A549 (cell line): ENCODE data around the gene USP20. TPM values are rescaled to one million over a fixed set of nuclear protein-coding genes. Genes with fewer than 3 reads are reported as not detected.
A peak's percentile ranks its signal among the peaks of the same experiment; 100 is the strongest.

Experiments
- ATAC-seq, 2 experiments: fragments of 200-7000 bp in 1 of 2; fragments of >200 bp in 1 of 2; cut with Nextera tagmentation in 1 of 2; cut with Tn5 transposase in 1 of 2; 3 replicates each; pipeline versions ENCODE4 v1.8.0 to v1.9.1; 2018 to 2020; ENCODE audit warnings: mild to moderate bottlenecking in 1 of 2, moderate library complexity in 1 of 2
- CTCF ChIA-PET: fragments of 300-600 bp; sonication (Branson Sonifier 250); formaldehyde crosslinking; extraction: SDS; loops from one replicate; lab custom pipeline; 2021; ENCODE audit warnings: antibody characterized with exemption, inconsistent platforms; lab: Yijun Ruan, JAX
- POLR2A ChIA-PET: fragments of 350-600 bp; formaldehyde crosslinking; extraction: SDS; loops from one replicate; lab custom pipeline; 2021; ENCODE audit warnings: antibody characterized with exemption, inconsistent platforms; lab: Yijun Ruan, JAX
- DNase-seq, 2 experiments: peaks; one replicate each; pipeline versions ENCODE4 v3.0.0 to v3.0.0-alpha.2; 2011 to 2016; ENCODE audit warnings: low read depth in 1 of 2, low spot score in 1 of 2
- FAIRE-seq: peaks from 2 replicates; lab custom pipeline; 2011; peaks lifted over from hg19 to GRCh38; lab: Jason Lieb, UNC
- H3K27ac ChIP-seq, 2 experiments: fragments of >200 bp; sonication (Bioruptor Twin); formaldehyde crosslinking; 3 replicates each; pipeline ENCODE4 v1.5.1; 2016 to 2017
- H3K4me1 ChIP-seq: fragments of >200 bp; sonication (Bioruptor Twin); formaldehyde crosslinking; 3 replicates; pipeline ENCODE4 v1.6.1; 2016
- H3K4me2 ChIP-seq: fragments of >200 bp; sonication (Bioruptor Twin); formaldehyde crosslinking; 3 replicates; pipeline ENCODE4 v1.6.1; 2016
- H3K4me3 ChIP-seq: fragments of >200 bp; sonication (Bioruptor Twin); formaldehyde crosslinking; 3 replicates; pipeline ENCODE4 v1.5.1; 2016
- H3K9me3 ChIP-seq: fragments of >200 bp; sonication (Bioruptor Twin); formaldehyde crosslinking; 3 replicates; pipeline ENCODE4 v1.6.1; 2016
- CHD2 ChIP-seq: fragments of 150-350 bp; IDR thresholded peaks from 2 replicates; pipeline ENCODE4 v1.6.1; 2014; ENCODE audit warnings: low read length; ENCODE audit not compliant: partially characterized antibody
- CHD4 ChIP-seq: fragments of 200-600 bp; sonication (generic); IDR thresholded peaks from 2 replicates; pipeline ENCODE4 v1.6.1; 2016; ENCODE audit warnings: antibody characterized with exemption, mild to moderate bottlenecking, borderline replicate concordance
- HDAC2 ChIP-seq: fragments of 200-600 bp; sonication (generic); IDR thresholded peaks from 2 replicates; pipeline ENCODE4 v1.6.1; 2016
- HOXA7 ChIP-seq: fragments of 250-450 bp; sonication (Bioruptor Pico); IDR thresholded peaks from 2 replicates; pipeline ENCODE4 v1.5.0; 2020; ENCODE audit warnings: mild to moderate bottlenecking, moderate library complexity
- HOXB13 ChIP-seq: fragments of 250-450 bp; sonication (Bioruptor Pico); IDR thresholded peaks from 2 replicates; pipeline ENCODE4 v1.5.0; 2020; ENCODE audit warnings: low read depth, mild to moderate bottlenecking, moderate library complexity
- HOXB5 ChIP-seq: fragments of 250-450 bp; sonication (Bioruptor Pico); IDR thresholded peaks from 2 replicates; pipeline ENCODE4 v1.5.0; 2020; ENCODE audit warnings: mild to moderate bottlenecking, moderate library complexity
- JUN ChIP-seq, 2 experiments: fragments of >200 bp; sonication (Bioruptor Twin); formaldehyde crosslinking; IDR thresholded peaks; 2 replicates in 1 of 2; 3 replicates in 1 of 2; pipeline ENCODE4 v1.6.1; 2016 to 2017
- JUNB ChIP-seq: fragments of >200 bp; sonication (Bioruptor Twin); formaldehyde crosslinking; IDR thresholded peaks from 2 replicates; pipeline ENCODE4 v1.6.1; 2016
- KDM1A ChIP-seq: fragments of 200-600 bp; sonication (generic); IDR thresholded peaks from 2 replicates; pipeline ENCODE4 v1.6.1; 2016; ENCODE audit warnings: low read depth, mild to moderate bottlenecking
- PHF8 ChIP-seq: fragments of 200-600 bp; sonication (generic); IDR thresholded peaks from 2 replicates; pipeline ENCODE4 v1.6.1; 2016; ENCODE audit warnings: low read depth, mild to moderate bottlenecking, antibody characterized with exemption, moderate library complexity, borderline replicate concordance
- POLR2A ChIP-seq: IDR thresholded peaks from 2 replicates; pipeline ENCODE4 v1.6.1; 2012; ENCODE audit warnings: mild to moderate bottlenecking, low read length
- SMC3 ChIP-seq: fragments of >200 bp; sonication (Bioruptor Twin); formaldehyde crosslinking; IDR thresholded peaks from 3 replicates; pipeline ENCODE4 v1.6.1; 2018; ENCODE audit warnings: inconsistent platforms
- ZSCAN20 ChIP-seq: fragments of 250-450 bp; sonication (Bioruptor Pico); IDR thresholded peaks from 2 replicates; pipeline ENCODE4 v1.8.0; 2022; ENCODE audit warnings: mild to moderate bottlenecking, moderate library complexity
- WGBS: methylation state at CpG from one replicate; pipeline ENCODE4 v1.1.6; 2017; ENCODE audit errors: missing lambda C conversion rate; 5-methylcytosine and 5-hydroxymethylcytosine counted together
- polyA plus RNA-seq, 4 experiments: library from polyadenylated mRNA; depleted of rRNA in 3 of 4; stranded (reverse); fragments of >200 nt; fragmentation: RNase III in 1 of 4; extraction: RNeasy Plus Mini Kit Qiagen cat#74134 plus additional on column Dnase treatment in 1 of 4; gene quantifications; 2 replicates in 3 of 4; 3 replicates in 1 of 4; pipeline ENCODE4 v1.2.3, GENCODE V29; 2011 to 2017
- TF ChIP-seq, protein P1 (sequence below): fragments of 200-600 bp; sonication (generic); IDR thresholded peaks from 2 replicates; pipeline ENCODE4 v1.6.1; 2016; ENCODE audit warnings: antibody characterized with exemption, mild to moderate bottlenecking, moderate library complexity
- TF ChIP-seq, protein P2 (sequence below): fragments of 150-350 bp; IDR thresholded peaks from 2 replicates; pipeline ENCODE4 v1.6.1; 2014; ENCODE audit warnings: low read depth, mild to moderate bottlenecking, low read length
- TF ChIP-seq, protein P3 (sequence below): fragments of >200 bp; sonication (Bioruptor Twin); formaldehyde crosslinking; IDR thresholded peaks from 3 replicates; pipeline ENCODE4 v1.6.1; 2016
- TF ChIP-seq, protein P4 (sequence below): IDR thresholded peaks from 2 replicates; pipeline ENCODE4 v1.6.1; 2012; ENCODE audit warnings: low read depth, borderline replicate concordance
- TF ChIP-seq, protein P5 (sequence below): fragments of 450-650 bp; IDR thresholded peaks from 2 replicates; pipeline ENCODE4 v1.6.1; 2014; ENCODE audit warnings: antibody characterized with exemption
- TF ChIP-seq, protein P6 (sequence below): IDR thresholded peaks from 2 replicates; pipeline ENCODE4 v1.6.1; 2012

USP20 gene
- polyA plus RNA-seq, 2 of the 4 experiments (the other 2 are of a cell fraction): 3.9 to 5.0 TPM

DNA sequence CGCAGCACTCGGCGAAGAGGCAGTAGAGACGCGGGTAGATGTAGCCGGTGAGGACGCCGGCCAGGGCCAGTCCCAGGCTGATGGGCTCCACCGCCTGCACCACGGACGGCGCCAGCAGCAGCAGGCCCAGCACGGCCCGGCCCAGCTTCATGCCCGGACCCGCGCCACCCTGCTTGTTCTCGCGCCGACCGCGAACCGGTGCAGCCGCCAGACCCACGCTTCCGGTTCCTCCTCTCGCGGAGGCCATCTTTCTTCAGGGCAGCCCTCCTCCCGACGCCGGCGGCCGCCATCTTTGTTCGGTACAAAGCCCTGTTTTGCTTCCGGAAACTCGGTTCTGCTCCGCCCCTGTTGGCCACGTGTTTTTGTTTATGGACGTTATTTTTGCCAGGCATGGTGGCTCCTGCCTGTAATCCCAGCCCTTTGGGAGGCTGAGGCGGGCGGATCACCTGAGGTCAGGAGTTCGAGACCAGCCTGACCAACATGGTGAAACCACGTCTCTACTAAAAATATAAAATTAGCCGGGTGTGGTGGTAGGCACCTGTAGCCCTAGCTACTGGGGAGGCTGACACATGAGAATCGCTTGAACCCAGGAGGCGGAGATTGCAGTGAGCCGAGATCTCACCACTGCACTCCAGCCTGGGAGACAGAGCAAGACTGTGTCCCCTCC is 11.2 kb upstream of the USP20 start, which contains the start of gene TOR1A:
Gene TOR1A, minus strand, starts transcription at position 202 of the 667 bp plus-strand sequence. Its CDS starts 51 bp downstream, at position 151.
- Histone ChIP-seq H3K4me2 (peak within 1 kb of the TSS; percentile 96), H3K27ac (peak within 1 kb of the TSS; percentile 96 to 98), H3K4me1 (peaks cover 6% of the 10 kb centered on the region; the same call in 2 of the 3 replicates), H3K9me3 (no peaks in the 10 kb centered on the region), H3K4me3 (peak within 1 kb of the TSS; percentile 88)
- ChIA-PET POLR2A (interaction anchor here (1.0 kb wide), 1 partner anchor 11 kb away, joined by 3 read pairs; the partner anchor contains the start of genes C9orf78 and USP20), CTCF (no interaction called here)
- 1% methylated on average over 39 of the region's 47 CpGs for WGBS
- DNase-seq: peak; percentile 88 to 97
- no peak for FAIRE-seq
- TF ChIP-seq HOXB13 (CRISPR knock-in tag) (0 out of 2 replicates have a peak, but pooled peaks have one; percentile 28), KDM1A (peak; percentile 57; the same call in 1 of the 2 replicates), ZSCAN20 (peak; percentile 72; the same call in 1 of the 2 replicates), POLR2A (peak; percentile 95), HDAC2 (no peak), CHD2 (peak; percentile 74), SMC3 (no peak), JUNB (no peak), HOXA7 (no peak), PHF8 (peak; percentile 44; the same call in 1 of the 2 replicates), CHD4 (peak; percentile 50; the same call in 1 of the 2 replicates), HOXB5 (CRISPR knock-in tag) (peak; percentile 76; the same call in 1 of the 2 replicates), JUN (IDR thresholded peaks at IDR 0.05) (peak; percentile 54 to 88; a peak in 4 of 5 replicates)
- TF ChIP-seq, protein P1, sequence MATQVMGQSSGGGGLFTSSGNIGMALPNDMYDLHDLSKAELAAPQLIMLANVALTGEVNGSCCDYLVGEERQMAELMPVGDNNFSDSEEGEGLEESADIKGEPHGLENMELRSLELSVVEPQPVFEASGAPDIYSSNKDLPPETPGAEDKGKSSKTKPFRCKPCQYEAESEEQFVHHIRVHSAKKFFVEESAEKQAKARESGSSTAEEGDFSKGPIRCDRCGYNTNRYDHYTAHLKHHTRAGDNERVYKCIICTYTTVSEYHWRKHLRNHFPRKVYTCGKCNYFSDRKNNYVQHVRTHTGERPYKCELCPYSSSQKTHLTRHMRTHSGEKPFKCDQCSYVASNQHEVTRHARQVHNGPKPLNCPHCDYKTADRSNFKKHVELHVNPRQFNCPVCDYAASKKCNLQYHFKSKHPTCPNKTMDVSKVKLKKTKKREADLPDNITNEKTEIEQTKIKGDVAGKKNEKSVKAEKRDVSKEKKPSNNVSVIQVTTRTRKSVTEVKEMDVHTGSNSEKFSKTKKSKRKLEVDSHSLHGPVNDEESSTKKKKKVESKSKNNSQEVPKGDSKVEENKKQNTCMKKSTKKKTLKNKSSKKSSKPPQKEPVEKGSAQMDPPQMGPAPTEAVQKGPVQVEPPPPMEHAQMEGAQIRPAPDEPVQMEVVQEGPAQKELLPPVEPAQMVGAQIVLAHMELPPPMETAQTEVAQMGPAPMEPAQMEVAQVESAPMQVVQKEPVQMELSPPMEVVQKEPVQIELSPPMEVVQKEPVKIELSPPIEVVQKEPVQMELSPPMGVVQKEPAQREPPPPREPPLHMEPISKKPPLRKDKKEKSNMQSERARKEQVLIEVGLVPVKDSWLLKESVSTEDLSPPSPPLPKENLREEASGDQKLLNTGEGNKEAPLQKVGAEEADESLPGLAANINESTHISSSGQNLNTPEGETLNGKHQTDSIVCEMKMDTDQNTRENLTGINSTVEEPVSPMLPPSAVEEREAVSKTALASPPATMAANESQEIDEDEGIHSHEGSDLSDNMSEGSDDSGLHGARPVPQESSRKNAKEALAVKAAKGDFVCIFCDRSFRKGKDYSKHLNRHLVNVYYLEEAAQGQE: peak; percentile 44; the same call in 1 of the 2 replicates
- TF ChIP-seq, protein P2, sequence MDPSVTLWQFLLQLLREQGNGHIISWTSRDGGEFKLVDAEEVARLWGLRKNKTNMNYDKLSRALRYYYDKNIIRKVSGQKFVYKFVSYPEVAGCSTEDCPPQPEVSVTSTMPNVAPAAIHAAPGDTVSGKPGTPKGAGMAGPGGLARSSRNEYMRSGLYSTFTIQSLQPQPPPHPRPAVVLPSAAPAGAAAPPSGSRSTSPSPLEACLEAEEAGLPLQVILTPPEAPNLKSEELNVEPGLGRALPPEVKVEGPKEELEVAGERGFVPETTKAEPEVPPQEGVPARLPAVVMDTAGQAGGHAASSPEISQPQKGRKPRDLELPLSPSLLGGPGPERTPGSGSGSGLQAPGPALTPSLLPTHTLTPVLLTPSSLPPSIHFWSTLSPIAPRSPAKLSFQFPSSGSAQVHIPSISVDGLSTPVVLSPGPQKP: 0 out of 2 replicates have a peak, but pooled peaks have one; percentile 55
- TF ChIP-seq, protein P3, sequence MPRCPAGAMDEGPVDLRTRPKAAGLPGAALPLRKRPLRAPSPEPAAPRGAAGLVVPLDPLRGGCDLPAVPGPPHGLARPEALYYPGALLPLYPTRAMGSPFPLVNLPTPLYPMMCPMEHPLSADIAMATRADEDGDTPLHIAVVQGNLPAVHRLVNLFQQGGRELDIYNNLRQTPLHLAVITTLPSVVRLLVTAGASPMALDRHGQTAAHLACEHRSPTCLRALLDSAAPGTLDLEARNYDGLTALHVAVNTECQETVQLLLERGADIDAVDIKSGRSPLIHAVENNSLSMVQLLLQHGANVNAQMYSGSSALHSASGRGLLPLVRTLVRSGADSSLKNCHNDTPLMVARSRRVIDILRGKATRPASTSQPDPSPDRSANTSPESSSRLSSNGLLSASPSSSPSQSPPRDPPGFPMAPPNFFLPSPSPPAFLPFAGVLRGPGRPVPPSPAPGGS: 0 out of 3 replicates have a peak, but pooled peaks have one; percentile 57
- TF ChIP-seq, protein P4, sequence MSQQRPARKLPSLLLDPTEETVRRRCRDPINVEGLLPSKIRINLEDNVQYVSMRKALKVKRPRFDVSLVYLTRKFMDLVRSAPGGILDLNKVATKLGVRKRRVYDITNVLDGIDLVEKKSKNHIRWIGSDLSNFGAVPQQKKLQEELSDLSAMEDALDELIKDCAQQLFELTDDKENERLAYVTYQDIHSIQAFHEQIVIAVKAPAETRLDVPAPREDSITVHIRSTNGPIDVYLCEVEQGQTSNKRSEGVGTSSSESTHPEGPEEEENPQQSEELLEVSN: peak; percentile 37; the same call in 1 of the 2 replicates
- TF ChIP-seq, protein P5, sequence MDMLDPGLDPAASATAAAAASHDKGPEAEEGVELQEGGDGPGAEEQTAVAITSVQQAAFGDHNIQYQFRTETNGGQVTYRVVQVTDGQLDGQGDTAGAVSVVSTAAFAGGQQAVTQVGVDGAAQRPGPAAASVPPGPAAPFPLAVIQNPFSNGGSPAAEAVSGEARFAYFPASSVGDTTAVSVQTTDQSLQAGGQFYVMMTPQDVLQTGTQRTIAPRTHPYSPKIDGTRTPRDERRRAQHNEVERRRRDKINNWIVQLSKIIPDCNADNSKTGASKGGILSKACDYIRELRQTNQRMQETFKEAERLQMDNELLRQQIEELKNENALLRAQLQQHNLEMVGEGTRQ: peak; percentile 87
- TF ChIP-seq, protein P6, sequence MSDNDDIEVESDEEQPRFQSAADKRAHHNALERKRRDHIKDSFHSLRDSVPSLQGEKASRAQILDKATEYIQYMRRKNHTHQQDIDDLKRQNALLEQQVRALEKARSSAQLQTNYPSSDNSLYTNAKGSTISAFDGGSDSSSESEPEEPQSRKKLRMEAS: peak; percentile 97
- peak; percentile 94 to 96 for ATAC-seq
